SH-SY5Y (cell line): ENCODE results near the gene COG7.

Experiments
- GATA2 ChIP-seq: IDR thresholded peaks from 2 replicates; pipeline ENCODE4 v1.6.1; 2011; ENCODE audit warnings: mild to moderate bottlenecking, low read depth, low read length
- GATA3 ChIP-seq: IDR thresholded peaks from 2 replicates; pipeline ENCODE4 v1.6.1; 2011; ENCODE audit warnings: low read depth, mild to moderate bottlenecking, low read length, moderate library complexity

- TF ChIP-seq GATA2: no peak
- no peak for TF ChIP-seq GATA3
Measured at GRCh38 chr16:23395732-23396131, 57.3 kb downstream of the COG7 start.
